Peyer's patch (tissue), 4 donors: Measurements from ENCODE around the gene DCC.

Source experiments
- CTCF ChIP-seq, 6 experiments: fragments of 450-650 bp in 4 of 6; fragments of 200-600 bp in 2 of 6; sonication (generic) in 1 of 6; IDR thresholded peaks; one replicate each; pipeline ENCODE4 v1.5.1; 2017 to 2019; ENCODE audit warnings: antibody characterized with exemption in 6 of 6, mild to moderate bottlenecking in 3 of 6, moderate library complexity in 1 of 6
- POLR2A ChIP-seq, 2 donors: fragments of 450-650 bp; IDR thresholded peaks; one replicate each; pipeline ENCODE4 v1.5.1; 2017; ENCODE audit warnings: antibody characterized with exemption in 2 of 2, mild to moderate bottlenecking in 2 of 2, moderate library complexity in 2 of 2

- TF ChIP-seq CTCF (IDR thresholded peaks at IDR 0.05) (no peak), POLR2A (IDR thresholded peaks at IDR 0.05) (no peak)
Observed at GRCh38 chr18:52468496-52468895, 128.5 kb downstream of the DCC start.
